GM23338 (cell line): Measurements from ENCODE around the gene AKAP8L. TPM values are rescaled to one million over a fixed set of nuclear protein-coding genes. Genes with fewer than 3 reads are reported as not detected.

ENCODE experiments used
- ATAC-seq: fragments of 200-7000 bp; cut with Tn5 transposase; 3 replicates; pipeline ENCODE4 v1.9.1; 2020
- DNase-seq: peaks from one replicate; pipeline ENCODE4 v3.0.0-alpha.2; 2015; ENCODE audit warnings: low spot score
- H2AFZ ChIP-seq: fragments of 200-600 bp; sonication (generic); 2 replicates; pipeline ENCODE4 v1.8.0; 2016; ENCODE audit warnings: antibody characterized with exemption, mild to moderate bottlenecking, moderate library complexity
- H3F3A ChIP-seq: fragments of 200-600 bp; sonication (generic); replicated peaks from 2 replicates; pipeline ENCODE4 v1.8.0; 2017; ENCODE audit warnings: antibody characterized with exemption, mixed run types, low read depth
- H3K27ac ChIP-seq: fragments of 200-600 bp; sonication (generic); 2 replicates; pipeline ENCODE4 v1.6.1; 2016; ENCODE audit warnings: low read depth
- H3K27me3 ChIP-seq: fragments of 200-600 bp; sonication (generic); 2 replicates; pipeline ENCODE4 v1.8.0; 2016; ENCODE audit warnings: mild to moderate bottlenecking, mixed run types, moderate library complexity; ENCODE audit not compliant: insufficient read depth
- H3K36me3 ChIP-seq: fragments of 200-600 bp; sonication (generic); 2 replicates; pipeline ENCODE4 v1.8.0; 2016; ENCODE audit warnings: mild to moderate bottlenecking; ENCODE audit not compliant: insufficient read depth
- H3K4me1 ChIP-seq: fragments of 200-600 bp; sonication (generic); 2 replicates; pipeline ENCODE4 v1.8.0; 2016; ENCODE audit warnings: mild to moderate bottlenecking, moderate library complexity; ENCODE audit not compliant: insufficient read depth
- H3K4me2 ChIP-seq: fragments of 200-600 bp; sonication (generic); 2 replicates; pipeline ENCODE4 v1.7.1; 2017; ENCODE audit warnings: mixed run types
- H3K4me3 ChIP-seq: fragments of 200-600 bp; sonication (generic); 2 replicates; pipeline ENCODE4 v1.6.1; 2016; ENCODE audit warnings: mixed run types
- H3K79me2 ChIP-seq: fragments of 200-600 bp; sonication (generic); replicated peaks from 2 replicates; pipeline ENCODE4 v1.8.0; 2017; ENCODE audit warnings: mild to moderate bottlenecking; ENCODE audit not compliant: insufficient read depth
- H3K9me2 ChIP-seq: fragments of 200-600 bp; sonication (generic); 2 replicates; pipeline ENCODE4 v1.8.0; 2017; ENCODE audit not compliant: insufficient read depth
- H4K20me1 ChIP-seq: fragments of 200-600 bp; sonication (generic); replicated peaks from 2 replicates; pipeline ENCODE4 v1.8.0; 2017; ENCODE audit warnings: mild to moderate bottlenecking; ENCODE audit not compliant: insufficient read depth
- H3K27ac Mint-ChIP-seq: 2 replicates; pipeline ENCODE4 v1.8.0; 2020; ENCODE audit warnings: inconsistent platforms, mild to moderate bottlenecking, moderate library complexity, mixed read lengths
- H3K27me3 Mint-ChIP-seq: 3 replicates; pipeline ENCODE4 v1.8.0; 2022; ENCODE audit warnings: low read depth, mild to moderate bottlenecking, moderate library complexity, mixed read lengths, inconsistent platforms; ENCODE audit not compliant: insufficient read depth, poor library complexity
- H3K36me3 Mint-ChIP-seq: 3 replicates; pipeline ENCODE4 v1.8.0; 2021; ENCODE audit warnings: low read depth, mild to moderate bottlenecking, inconsistent platforms, moderate library complexity, mixed read lengths
- H3K4me1 Mint-ChIP-seq: 3 replicates; pipeline ENCODE4 v1.8.0; 2020; ENCODE audit warnings: mild to moderate bottlenecking, inconsistent platforms, mixed read lengths
- H3K4me3 Mint-ChIP-seq: 3 replicates; pipeline ENCODE4 v1.8.0; 2021; ENCODE audit warnings: moderate library complexity, mild to moderate bottlenecking, inconsistent platforms, mixed read lengths
- H3K9me3 Mint-ChIP-seq: 3 replicates; pipeline ENCODE4 v1.8.0; 2020; ENCODE audit warnings: moderate library complexity, mild to moderate bottlenecking, inconsistent platforms, mixed read lengths
- CREB1 ChIP-seq: fragments of 250-450 bp; sonication (Bioruptor Pico); IDR thresholded peaks from 2 replicates; pipeline ENCODE4 v1.5.0; 2020; ENCODE audit warnings: low read depth, mild to moderate bottlenecking, moderate library complexity
- EZH2 ChIP-seq: fragments of 200-600 bp; sonication (generic); IDR thresholded peaks from one replicate; pipeline ENCODE4 v1.8.0; 2017; ENCODE audit warnings: antibody characterized with exemption, mild to moderate bottlenecking, low read depth; ENCODE audit not compliant: unreplicated experiment
- EZH2phosphoT487 ChIP-seq: fragments of 200-600 bp; sonication (generic); IDR thresholded peaks from one replicate; pipeline ENCODE4 v1.8.1; 2018; ENCODE audit warnings: antibody characterized with exemption; ENCODE audit not compliant: unreplicated experiment
- JUNB ChIP-seq: IDR thresholded peaks from one replicate; pipeline ENCODE4 v1.6.1; 2016; ENCODE audit warnings: antibody characterized with exemption; ENCODE audit not compliant: unreplicated experiment
- NANOG ChIP-seq: IDR thresholded peaks from 2 replicates; pipeline ENCODE4 v1.6.1; 2016; ENCODE audit warnings: antibody characterized with exemption, borderline replicate concordance
- POLR2AphosphoS5 ChIP-seq: IDR thresholded peaks from 2 replicates; pipeline ENCODE4 v1.6.1; 2016; ENCODE audit warnings: antibody characterized with exemption, low read depth
- STAT1 ChIP-seq: IDR thresholded peaks from one replicate; pipeline ENCODE4 v1.6.1; 2016; ENCODE audit warnings: antibody characterized with exemption; ENCODE audit not compliant: unreplicated experiment
- ZNF114 ChIP-seq: fragments of 250-450 bp; sonication (Bioruptor Pico); IDR thresholded peaks from 2 replicates; pipeline ENCODE4 v1.5.0; 2020; ENCODE audit warnings: mild to moderate bottlenecking, moderate library complexity
- ZNF331 ChIP-seq: fragments of 250-450 bp; sonication (Bioruptor Pico); IDR thresholded peaks from 2 replicates; pipeline ENCODE4 v1.5.0; 2020; ENCODE audit warnings: low read depth, mild to moderate bottlenecking, moderate library complexity
- polyA plus RNA-seq: library from polyadenylated mRNA; unstranded; fragments of >200 nt; fragmentation: Nextera tagmentation; extraction: Ambion mirVana; gene quantifications from 2 replicates; pipeline ENCODE4 v1.2.1, GENCODE V29; 2016
- total RNA-seq: library from RNA; depleted of rRNA; stranded (reverse); fragments of >200 nt; shearing (Covaris generic); gene quantifications from 2 replicates; pipeline ENCODE4 v1.2.3, GENCODE V29; 2014
- TF ChIP-seq, protein P1 (sequence below): IDR thresholded peaks from 2 replicates; pipeline ENCODE4 v1.6.1; 2016; ENCODE audit warnings: antibody characterized with exemption
- TF ChIP-seq, protein P2 (sequence below), 2 experiments: fragments of 200-600 bp in 1 of 2; sonication (generic) in 1 of 2; conservative IDR thresholded peaks; 2 replicates each; pipeline versions ENCODE4 v1.5.1 to v1.6.1; 2016 to 2017; ENCODE audit warnings: antibody characterized with exemption in 2 of 2, low read depth in 2 of 2, mild to moderate bottlenecking in 2 of 2, moderate library complexity in 1 of 2
- TF ChIP-seq, protein P3 (sequence below): IDR thresholded peaks from one replicate; pipeline ENCODE4 v1.6.1; 2018; ENCODE audit warnings: antibody characterized with exemption; ENCODE audit not compliant: unreplicated experiment

AKAP8L gene
- total and polyA plus RNA-seq, 2 experiments from 2014 or later = 78.8 to 165 TPM

DNA sequence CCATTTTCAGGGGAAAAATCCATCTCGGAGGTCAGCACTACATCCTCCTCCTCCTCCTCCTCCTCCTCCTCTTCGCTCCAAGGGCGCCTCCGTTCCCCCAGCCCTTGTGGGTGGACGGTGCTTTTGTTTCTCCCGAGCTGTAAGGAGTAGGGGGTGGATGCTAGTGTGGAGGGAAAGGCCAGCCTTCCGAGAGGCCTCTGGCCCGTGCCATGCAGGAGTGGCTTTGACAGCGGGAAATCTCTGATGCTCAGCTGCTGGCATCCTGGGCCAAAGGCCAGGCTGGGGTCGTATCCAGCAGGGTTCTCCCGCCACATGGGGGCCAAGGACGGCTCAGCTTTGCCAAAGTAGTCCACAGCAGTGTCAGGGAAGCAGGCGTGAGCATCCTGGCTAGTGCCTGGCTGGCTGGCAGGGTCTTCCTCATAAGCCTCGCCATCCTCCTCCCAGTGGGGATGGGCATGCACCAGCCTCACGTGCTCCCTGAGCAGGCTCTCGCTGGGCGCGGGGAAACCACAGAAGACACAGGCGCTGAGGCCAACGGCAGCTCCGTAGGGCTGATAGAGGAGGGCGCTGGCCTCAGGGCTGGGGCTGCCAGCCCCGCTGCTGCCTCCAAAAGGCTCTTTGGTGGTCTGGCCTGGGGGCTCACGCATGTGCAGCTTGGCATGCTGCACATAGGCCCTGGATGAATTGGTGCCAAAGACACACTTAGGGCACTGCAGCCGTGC lies 20.5 kb upstream of the AKAP8L start:
- no peaks in the 10 kb centered on the region for H3K4me1 Mint-ChIP-seq
- Histone ChIP-seq H3K9me2 (no peaks in the 10 kb centered on the region), H3K4me3 (no peak overlapping the region), H3K27me3 (no peaks in the 10 kb centered on the region), H2AFZ (no peak overlapping the region), H3F3A (no peaks in the 10 kb centered on the region), H3K4me2 (no peak overlapping the region), H3K4me1 (no peaks in the 10 kb centered on the region), H3K27ac (no peak overlapping the region), H4K20me1 (no peaks in the 10 kb centered on the region), H3K79me2 (no peaks in the 10 kb centered on the region), H3K36me3 (no peaks in the 10 kb centered on the region)
- peaks cover 3% of the 10 kb centered on the region for H3K27me3 Mint-ChIP-seq
- DNase-seq (no peak), ATAC-seq (no peak)
- TF ChIP-seq, protein P1, sequence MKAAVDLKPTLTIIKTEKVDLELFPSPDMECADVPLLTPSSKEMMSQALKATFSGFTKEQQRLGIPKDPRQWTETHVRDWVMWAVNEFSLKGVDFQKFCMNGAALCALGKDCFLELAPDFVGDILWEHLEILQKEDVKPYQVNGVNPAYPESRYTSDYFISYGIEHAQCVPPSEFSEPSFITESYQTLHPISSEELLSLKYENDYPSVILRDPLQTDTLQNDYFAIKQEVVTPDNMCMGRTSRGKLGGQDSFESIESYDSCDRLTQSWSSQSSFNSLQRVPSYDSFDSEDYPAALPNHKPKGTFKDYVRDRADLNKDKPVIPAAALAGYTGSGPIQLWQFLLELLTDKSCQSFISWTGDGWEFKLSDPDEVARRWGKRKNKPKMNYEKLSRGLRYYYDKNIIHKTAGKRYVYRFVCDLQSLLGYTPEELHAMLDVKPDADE = no peak
- no peak for TF ChIP-seq ZNF331 (CRISPR knock-in tag)
- no peak for TF ChIP-seq EZH2phosphoT487
- no peak for TF ChIP-seq POLR2AphosphoS5
- TF ChIP-seq, protein P2, sequence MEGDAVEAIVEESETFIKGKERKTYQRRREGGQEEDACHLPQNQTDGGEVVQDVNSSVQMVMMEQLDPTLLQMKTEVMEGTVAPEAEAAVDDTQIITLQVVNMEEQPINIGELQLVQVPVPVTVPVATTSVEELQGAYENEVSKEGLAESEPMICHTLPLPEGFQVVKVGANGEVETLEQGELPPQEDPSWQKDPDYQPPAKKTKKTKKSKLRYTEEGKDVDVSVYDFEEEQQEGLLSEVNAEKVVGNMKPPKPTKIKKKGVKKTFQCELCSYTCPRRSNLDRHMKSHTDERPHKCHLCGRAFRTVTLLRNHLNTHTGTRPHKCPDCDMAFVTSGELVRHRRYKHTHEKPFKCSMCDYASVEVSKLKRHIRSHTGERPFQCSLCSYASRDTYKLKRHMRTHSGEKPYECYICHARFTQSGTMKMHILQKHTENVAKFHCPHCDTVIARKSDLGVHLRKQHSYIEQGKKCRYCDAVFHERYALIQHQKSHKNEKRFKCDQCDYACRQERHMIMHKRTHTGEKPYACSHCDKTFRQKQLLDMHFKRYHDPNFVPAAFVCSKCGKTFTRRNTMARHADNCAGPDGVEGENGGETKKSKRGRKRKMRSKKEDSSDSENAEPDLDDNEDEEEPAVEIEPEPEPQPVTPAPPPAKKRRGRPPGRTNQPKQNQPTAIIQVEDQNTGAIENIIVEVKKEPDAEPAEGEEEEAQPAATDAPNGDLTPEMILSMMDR (conservative IDR thresholded peaks at IDR 0.05; ENCODE audit: low read depth in 2 of 2) = no peak
- no peak for TF ChIP-seq ZNF114 (CRISPR knock-in tag)
- no peak for TF ChIP-seq NANOG
- no peaks in the 10 kb centered on the region for H3K9me3 Mint-ChIP-seq
- no peak overlapping the region for H3K4me3 Mint-ChIP-seq
- H3K27ac Mint-ChIP-seq = no peak overlapping the region
- H3K36me3 Mint-ChIP-seq = no peaks in the 10 kb centered on the region

DNA sequence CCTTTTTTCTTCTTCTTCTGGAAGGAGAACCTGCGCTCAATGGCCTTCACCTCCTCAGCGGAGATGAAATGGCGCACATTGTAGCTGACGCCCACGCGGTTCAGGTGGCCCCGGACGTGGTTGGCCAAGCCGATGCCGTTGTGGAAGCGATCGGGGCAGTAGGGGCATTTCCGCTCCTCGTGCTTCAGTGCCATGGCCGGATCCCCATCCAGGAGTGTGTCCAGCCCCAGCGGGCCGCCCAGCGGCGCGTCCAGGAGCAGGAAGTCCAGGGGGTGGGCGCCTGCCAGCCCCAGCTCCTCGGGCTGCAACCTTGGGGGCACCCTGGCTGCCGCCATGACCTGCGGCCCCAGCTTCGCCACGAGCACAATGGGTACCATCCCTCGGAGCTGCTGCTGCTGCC lies 19.8 kb upstream of the AKAP8L start:
- no peaks in the 10 kb centered on the region for H3K27me3 ChIP-seq
- H2AFZ ChIP-seq = no peak overlapping the region
- H4K20me1 ChIP-seq = no peaks in the 10 kb centered on the region
- DNase-seq (no peak), ATAC-seq (no peak)
- no peak overlapping the region for H3K27ac ChIP-seq
- peaks cover 3% of the 10 kb centered on the region for H3K27me3 Mint-ChIP-seq
- no peaks in the 10 kb centered on the region for H3K9me2 ChIP-seq
- no peak overlapping the region for H3K27ac Mint-ChIP-seq
- no peak overlapping the region for H3K4me2 ChIP-seq
- H3F3A ChIP-seq = peaks cover 1% of the 10 kb centered on the region; the same call in 1 of the 2 replicates
- H3K36me3 Mint-ChIP-seq = no peaks in the 10 kb centered on the region
- no peak overlapping the region for H3K4me3 Mint-ChIP-seq
- H3K4me1 ChIP-seq = no peaks in the 10 kb centered on the region
- no peaks in the 10 kb centered on the region for H3K9me3 Mint-ChIP-seq
- peaks cover 2% of the 10 kb centered on the region; the same call in 2 of the 3 replicates for H3K4me1 Mint-ChIP-seq
- H3K36me3 ChIP-seq = no peaks in the 10 kb centered on the region
- H3K4me3 ChIP-seq = no peak overlapping the region
- no peaks in the 10 kb centered on the region for H3K79me2 ChIP-seq
- no peak for TF ChIP-seq EZH2phosphoT487
- no peak for TF ChIP-seq ZNF331 (CRISPR knock-in tag)
- TF ChIP-seq EZH2 = no peak
- no peak for TF ChIP-seq ZNF114 (CRISPR knock-in tag)
- TF ChIP-seq, protein P3, sequence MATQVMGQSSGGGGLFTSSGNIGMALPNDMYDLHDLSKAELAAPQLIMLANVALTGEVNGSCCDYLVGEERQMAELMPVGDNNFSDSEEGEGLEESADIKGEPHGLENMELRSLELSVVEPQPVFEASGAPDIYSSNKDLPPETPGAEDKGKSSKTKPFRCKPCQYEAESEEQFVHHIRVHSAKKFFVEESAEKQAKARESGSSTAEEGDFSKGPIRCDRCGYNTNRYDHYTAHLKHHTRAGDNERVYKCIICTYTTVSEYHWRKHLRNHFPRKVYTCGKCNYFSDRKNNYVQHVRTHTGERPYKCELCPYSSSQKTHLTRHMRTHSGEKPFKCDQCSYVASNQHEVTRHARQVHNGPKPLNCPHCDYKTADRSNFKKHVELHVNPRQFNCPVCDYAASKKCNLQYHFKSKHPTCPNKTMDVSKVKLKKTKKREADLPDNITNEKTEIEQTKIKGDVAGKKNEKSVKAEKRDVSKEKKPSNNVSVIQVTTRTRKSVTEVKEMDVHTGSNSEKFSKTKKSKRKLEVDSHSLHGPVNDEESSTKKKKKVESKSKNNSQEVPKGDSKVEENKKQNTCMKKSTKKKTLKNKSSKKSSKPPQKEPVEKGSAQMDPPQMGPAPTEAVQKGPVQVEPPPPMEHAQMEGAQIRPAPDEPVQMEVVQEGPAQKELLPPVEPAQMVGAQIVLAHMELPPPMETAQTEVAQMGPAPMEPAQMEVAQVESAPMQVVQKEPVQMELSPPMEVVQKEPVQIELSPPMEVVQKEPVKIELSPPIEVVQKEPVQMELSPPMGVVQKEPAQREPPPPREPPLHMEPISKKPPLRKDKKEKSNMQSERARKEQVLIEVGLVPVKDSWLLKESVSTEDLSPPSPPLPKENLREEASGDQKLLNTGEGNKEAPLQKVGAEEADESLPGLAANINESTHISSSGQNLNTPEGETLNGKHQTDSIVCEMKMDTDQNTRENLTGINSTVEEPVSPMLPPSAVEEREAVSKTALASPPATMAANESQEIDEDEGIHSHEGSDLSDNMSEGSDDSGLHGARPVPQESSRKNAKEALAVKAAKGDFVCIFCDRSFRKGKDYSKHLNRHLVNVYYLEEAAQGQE = no peak
- TF ChIP-seq, protein P1 = no peak
- no peak for TF ChIP-seq NANOG
- no peak for TF ChIP-seq CREB1
- TF ChIP-seq, protein P2 (conservative IDR thresholded peaks at IDR 0.05; ENCODE audit: low read depth in 2 of 2) = no peak
- TF ChIP-seq STAT1 = no peak
- TF ChIP-seq JUNB = no peak
